GM18505 (cell line): ENCODE results near the gene CALM1.
"Not testable (repeated sequence)": the region's sequence is repeated elsewhere in the genome, so short reads cannot be mapped to it uniquely, and the experiment has no call there.

Source experiments
- ATAC-seq: cut with Tn5 transposase; IDR thresholded peaks from one replicate; pipeline ENCODE4 v1.9.1; 2021; ENCODE audit not compliant: unreplicated experiment
- POLR2A ChIP-seq: IDR thresholded peaks from 4 replicates; pipeline ENCODE4 v1.6.1; 2011; ENCODE audit warnings: borderline replicate concordance; ENCODE audit not compliant: insufficient read depth, insufficient read length; ENCODE audit errors: extremely low read depth

CALM1 gene

GRCh38 chr14:90388982-90389381, 7.8 kb upstream of the CALM1 start:
- TF ChIP-seq POLR2A: no peak
- no peak for ATAC-seq

GRCh38 chr14:90393966-90394365, 2.9 kb upstream of the CALM1 start:
- ATAC-seq: no peak
- no peak for TF ChIP-seq POLR2A

- ATAC-seq: not testable (repeated sequence)
These were observed 2.0 kb upstream of the CALM1 start for GRCh38 chr14:90394782-90395181.

- TF ChIP-seq POLR2A: peak; percentile 8
- peak; percentile 33 for ATAC-seq
These were observed 841 bp downstream of the CALM1 start for GRCh38 chr14:90397425-90398314.

GRCh38 chr14:90398315-90398839, 1.5 kb downstream of the CALM1 start:
- ATAC-seq: peak; percentile 14
- peak; percentile 36 for TF ChIP-seq POLR2A

GRCh38 chr14:90398841-90399540, 2.2 kb downstream of the CALM1 start:
- no peak for ATAC-seq
- TF ChIP-seq POLR2A: no peak

GRCh38 chr14:90399541-90400444, 3.0 kb downstream of the CALM1 start:
- ATAC-seq: peak; percentile 44
- no peak for TF ChIP-seq POLR2A

- no peak for TF ChIP-seq POLR2A
- no peak for ATAC-seq
These were observed 4.2 kb downstream of the CALM1 start for GRCh38 chr14:90400904-90401561.

GRCh38 chr14:90402016-90402415, 5.2 kb downstream of the CALM1 start:
- TF ChIP-seq POLR2A: no peak
- no peak for ATAC-seq

- TF ChIP-seq POLR2A: no peak
- no peak for ATAC-seq
These were observed 6.2 kb downstream of the CALM1 start for GRCh38 chr14:90403065-90403464.

- no peak for ATAC-seq
- TF ChIP-seq POLR2A: no peak
These were observed 8.3 kb downstream of the CALM1 start for GRCh38 chr14:90405101-90405500.

GRCh38 chr14:90405755-90406154, 8.9 kb downstream of the CALM1 start:
- no peak for TF ChIP-seq POLR2A
- ATAC-seq: no peak
